NCI-H1417 treated with DMSO at 0.1 percent for 48 hours (cell line): ENCODE data around the gene BACE2.
"Not testable (repeated sequence)": the region's sequence is repeated elsewhere in the genome, so short reads cannot be mapped to it uniquely, and the experiment has no call there.

ENCODE experiments used
- DNase-seq: peaks from one replicate; lab custom pipeline; 2025; lab: John Stamatoyannopoulos, UW

Gene BACE2

DNA sequence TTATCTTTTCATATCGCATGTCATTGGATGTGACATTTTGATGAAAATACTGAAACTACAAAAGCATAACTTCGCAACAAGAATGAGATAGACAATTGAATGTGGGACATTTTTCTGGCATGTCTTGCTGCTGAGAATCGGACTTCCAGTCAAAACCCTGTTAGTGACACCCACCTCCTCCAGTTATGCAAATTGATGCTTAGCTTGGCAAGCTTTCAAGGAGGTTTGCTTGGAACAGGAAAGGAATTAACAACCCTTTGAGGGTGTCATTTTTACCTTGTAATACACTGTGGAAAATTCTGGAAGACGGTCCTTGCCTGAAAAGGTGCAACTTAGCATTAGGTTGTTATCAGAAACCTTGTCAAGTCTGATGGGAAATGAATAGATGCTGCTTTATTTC is 109.9 kb downstream of the BACE2 start:
- DNase-seq: no peak

DNA sequence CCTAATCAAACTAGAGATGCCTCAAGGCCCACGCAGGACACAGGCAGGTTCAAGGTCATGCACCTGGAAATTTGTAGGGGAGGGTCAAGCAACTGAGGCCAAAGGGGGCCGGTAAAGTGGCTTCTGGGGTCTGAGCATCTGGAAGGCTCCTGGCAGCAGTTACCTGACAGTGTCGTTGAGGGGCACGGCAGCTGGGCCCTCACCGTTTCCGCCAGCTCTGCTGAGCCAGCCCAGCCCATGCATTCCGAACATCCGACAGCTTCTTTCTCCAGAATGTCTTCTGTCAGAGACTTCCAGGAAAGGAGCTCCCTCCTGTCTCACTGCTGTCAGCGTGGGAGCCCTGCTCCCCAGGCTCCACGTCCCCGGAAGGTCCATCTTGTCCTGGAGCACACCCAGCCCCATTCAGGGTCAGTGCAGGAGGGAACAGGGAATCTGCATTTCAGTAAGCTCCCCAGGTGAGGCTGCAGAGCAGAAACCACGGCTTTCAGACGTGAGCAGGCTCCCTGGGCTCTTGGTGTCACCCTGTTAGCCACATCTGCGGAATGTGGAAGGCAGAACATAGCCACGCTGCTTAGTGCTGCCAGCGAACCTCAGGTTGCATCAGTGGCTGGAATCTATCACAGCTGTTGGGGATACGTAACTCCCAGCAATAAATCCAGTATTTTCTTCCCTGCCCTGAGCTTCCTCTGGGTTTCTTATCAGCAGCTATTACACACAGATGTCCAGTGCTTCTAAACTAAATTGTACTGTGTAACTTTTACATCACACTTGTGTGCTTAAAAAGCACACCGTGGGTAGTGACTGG is 112.4 kb downstream of the BACE2 start:
- DNase-seq: no peak

DNA sequence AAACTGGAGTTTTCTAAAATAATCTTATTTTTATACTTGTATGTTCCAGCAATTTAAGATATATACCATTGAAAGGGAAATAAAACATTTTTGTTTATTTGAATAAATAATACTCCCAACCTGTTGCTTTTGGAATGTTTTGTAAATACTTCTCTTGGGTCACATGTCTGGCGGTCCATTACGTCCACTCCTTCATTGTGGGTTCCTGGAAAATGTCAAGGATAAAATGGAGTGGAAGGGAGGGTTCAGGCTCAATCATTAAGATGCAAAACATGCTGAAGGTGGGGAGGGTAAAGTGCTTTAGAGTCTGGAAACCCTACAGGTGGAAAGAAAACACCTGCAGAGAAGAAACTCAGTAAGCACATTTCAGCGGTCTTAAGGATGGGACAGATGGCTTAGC is 114.5 kb downstream of the BACE2 start:
- no peak for DNase-seq

DNA sequence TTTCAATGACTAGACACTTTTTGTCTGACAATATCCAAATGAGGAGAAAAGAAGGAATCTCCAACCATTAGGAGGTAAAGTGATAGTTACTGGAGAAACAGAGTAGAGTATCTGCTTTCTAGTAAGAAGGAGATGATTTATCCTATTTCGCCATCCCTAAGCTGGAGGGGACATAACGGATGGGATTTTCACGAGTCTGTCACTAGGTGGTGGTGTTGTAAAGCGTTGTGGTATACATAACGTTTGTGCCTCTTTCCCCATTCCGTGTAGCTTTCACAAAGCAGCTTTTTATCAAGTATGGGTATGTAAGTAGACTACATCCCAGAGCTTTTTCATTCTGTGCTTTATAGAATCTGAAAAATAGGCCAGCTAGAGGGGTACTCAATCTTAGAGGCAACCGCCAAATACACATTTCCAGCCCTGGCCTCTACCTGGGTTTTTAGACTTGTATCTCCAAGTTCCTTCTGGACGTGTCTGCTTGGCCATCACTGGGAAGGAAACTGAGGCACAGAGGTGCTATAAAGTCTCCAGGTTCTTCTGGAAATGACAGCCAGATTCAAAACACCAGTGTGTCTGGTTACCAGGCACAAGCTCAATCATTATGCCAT is 115.4 kb downstream of the BACE2 start:
- peak; percentile 74 for DNase-seq

DNA sequence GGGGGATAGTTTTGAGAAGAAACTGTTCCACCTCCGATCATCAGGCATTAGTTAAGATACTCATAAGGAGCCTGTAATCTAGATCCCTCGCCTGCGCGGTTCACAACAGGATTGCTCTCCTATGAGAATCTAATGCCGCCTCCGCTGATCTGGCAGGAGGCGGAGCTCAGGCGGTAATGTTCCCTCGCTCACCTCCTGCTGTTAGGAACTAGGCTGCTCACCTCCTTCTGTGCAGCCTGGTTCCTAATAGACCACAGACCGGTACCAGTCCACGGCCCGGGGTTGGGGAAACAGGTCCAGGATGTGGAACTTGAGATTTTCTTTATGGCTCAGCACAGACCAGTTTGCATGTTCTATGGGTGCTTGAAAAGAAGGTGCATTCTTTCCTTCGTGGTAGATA is 121.5 kb downstream of the BACE2 start:
- DNase-seq: no peak

DNA sequence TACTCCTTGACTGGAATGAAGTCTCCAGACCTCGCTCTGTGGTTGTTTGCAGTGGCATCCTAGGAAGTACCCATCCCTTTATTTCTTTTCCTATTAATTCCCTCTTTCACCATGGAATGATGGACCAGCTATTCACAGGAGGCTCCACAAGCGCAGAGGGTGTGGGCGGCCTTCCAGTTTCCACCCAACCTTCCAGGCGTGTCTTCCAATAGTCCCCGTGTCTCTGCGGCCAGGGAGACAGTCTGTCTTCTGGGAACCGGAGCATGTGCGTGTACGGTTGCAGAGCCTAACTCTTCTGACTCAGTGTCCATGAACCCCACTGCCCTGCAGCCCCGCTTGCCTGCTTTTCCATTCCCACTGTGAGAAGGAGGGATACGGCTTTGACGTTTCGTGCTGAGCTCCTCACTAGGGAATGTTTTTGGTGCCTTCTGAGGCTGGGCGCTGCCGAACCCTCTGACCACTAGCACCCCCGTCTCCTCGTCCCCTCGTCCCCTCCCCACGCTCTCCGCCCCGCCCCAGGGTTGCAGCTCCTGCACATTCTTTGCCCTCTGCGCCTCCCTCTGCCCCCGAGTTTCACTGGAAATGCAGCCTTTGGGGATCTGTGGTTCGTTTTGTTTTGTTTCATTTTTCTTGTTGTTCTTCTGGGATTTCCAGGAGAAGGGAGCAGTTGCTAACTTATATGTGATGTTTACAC is 122.3 kb downstream of the BACE2 start:
- no peak for DNase-seq

DNA sequence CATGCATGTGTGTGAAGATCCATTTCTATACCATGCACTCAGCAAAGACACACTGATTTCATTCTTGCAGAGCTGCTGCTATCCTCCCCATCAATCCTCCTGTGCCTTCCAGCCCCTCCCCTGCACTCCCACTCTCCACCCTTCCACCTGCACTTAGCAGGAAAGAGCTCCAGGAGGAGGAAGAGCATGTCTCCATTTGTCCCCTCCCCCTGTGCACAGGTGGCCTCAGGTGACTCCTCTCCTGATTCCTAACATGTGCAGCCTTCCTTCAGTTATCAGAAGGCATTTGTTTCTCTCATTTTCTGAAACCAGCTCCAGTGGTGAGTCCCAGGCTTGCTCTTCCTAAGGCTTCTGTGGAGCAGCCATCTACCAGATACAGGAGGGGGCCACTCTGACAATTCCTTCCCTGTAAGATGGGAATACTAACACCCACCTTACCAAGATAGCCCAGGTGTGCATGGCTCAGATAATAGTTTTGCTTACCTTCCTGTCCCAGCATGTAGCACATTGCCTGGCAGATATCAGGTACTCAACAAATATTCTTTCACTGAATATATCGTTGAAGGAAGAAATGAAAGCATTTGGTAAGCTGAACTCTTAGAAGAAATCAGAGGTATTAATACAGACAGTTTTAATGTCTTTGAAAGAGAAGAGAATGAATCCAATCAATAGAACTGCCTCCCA is 126.7 kb downstream of the BACE2 start:
- no peak for DNase-seq

DNA sequence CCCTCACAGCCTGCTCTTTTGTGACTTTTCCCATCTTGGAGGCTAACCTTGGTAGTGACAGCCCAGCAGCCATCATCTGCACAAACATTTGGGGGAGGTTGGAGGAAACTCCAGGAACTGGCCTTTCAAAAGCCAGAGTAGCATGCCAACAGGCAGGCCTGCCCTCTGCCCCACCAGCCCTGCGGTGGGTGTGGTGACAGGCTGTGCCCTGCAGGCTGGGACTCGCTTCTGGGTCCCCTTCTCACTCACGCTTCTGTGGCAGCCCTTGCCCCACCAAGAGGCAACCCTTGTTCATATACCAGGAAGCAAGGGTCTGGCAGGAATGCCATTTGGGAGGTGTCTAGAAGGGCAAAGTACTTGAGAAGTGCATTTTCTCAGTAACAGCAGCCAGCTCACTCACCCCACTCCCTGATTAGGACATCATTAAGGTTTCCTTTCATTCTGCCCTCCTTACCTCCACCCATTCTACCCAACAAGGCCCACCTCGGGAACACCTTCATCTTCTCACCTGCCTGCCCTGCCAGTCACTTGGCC is 127.8 kb downstream of the BACE2 start:
- no peak for DNase-seq

DNA sequence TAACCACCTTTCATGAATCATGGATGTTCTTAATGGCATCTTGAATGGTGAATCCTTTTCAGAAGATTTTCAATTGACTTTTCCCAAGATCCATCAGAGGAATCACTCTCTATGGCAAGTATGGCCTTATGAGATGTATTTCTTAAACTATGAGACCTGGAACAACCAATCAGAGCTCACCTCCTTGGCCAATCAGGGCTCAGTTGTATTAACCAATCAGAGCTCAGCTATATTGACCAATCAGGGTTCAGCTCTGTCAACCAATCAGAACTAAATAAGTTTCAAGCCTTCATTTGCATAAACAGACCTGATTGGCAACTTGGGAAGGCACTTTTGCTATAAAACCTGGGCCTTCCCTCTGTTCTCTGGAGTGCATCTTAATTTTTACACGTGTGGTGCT is 135.0 kb downstream of the BACE2 start:
- no peak for DNase-seq

DNA sequence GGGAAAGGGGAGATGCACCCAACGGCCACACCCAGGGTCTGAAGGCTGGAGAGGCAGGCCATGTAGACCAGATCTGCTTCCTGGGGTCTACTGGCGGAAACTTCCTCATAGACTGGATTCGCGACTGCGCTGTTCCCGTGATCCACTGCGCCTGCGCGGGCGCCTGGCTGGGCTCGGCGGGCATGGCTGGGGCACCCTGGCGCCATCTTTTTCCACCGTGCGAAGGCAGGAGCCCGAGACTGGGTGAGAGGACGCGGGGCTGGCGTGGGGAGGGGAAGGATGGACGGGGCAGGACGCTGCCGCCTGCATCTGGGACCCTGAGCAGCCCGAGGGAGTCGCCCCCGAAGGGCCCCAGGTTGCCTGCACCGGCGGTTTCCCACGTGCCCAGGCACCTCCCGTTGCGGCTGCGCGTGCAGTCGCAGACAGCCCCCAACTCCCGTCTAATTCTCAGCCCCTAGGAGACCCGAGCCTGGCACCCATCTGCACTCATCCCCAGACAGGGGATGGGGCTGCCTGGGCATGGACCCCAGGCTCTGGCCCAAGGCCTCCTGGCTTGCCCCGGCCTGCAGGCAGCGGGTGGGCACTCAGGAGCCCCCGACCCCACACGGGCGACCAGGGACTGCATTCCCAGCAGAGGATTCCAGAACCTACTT is 136.2 kb downstream of the BACE2 start:
- DNase-seq: no peak

DNA sequence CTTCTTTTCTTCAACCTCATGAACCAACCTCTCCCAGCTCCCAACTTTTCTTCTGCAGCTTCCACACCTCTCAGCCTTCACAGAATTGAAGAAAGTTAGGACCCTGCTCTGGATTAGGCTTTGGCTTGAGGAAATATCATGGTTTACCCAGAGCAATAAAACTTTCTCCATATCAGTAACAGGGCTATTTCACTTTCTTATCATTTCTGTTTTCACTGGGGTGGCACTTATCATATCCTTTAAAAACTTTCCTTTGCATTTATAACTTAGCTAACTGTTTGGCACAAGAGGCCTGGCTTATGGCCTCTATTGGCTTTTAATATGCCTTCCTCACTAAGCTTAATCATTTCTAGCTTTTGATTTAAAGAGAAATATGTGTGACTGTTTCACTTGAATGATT is 139.3 kb downstream of the BACE2 start:
- no peak for DNase-seq

DNA sequence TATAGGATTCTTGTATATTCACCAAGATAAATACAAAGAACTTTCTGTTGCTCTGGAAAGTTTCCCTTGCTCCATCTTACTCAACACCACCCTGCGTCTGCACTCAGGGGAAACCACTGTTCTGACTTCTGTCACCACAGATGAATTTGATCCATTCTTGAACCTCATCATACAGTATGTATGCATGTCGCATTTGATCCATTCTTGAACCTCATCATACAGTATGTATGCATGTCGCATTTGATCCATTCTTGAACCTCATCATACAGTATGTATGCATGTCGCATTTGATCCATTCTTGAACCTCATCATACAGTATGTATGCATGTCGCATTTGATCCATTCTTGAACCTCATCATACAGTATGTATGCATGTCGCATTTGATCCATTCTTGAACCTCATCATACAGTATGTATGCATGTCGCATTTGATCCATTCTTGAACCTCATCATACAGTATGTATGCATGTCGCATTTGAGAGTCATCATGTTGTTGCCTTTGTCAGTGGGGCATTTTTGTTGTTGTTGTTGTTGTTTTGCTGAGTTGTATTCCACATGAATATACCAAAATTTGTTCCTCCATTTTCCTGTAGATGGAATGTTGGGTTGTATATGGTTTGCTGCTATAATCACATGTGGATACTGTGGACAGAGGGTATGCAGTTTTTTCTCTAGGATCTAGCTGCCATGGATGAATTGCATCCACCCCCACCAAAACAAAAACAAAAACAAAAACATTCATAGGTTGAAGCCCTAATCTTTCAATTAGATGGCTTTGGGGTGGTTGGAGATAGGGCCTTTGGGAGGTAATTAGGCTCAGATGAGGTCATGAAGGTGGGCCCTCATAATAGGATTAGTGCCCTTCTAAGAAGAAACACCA is 145.6 kb downstream of the BACE2 start:
- DNase-seq: not testable (repeated sequence)

DNA sequence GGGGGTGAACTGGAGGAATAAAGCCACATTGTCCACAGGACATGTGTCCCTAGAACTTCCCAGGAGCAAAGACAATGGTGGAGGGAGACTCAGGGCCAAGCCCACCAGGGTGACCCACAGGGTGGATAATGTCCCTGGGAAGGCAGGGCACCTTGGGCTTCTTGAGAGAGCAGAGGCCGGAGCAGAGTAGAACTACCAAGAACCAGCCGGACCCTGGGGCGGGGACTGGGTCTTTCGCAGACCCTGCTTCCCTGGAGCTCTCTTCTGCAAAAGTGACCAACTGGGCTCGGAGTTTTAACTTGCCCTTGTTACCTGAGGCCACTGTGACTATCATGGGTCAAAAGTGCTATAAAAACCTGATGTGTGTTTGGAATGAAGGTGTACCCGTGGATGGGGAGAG is 147.8 kb downstream of the BACE2 start:
- DNase-seq: no peak

DNA sequence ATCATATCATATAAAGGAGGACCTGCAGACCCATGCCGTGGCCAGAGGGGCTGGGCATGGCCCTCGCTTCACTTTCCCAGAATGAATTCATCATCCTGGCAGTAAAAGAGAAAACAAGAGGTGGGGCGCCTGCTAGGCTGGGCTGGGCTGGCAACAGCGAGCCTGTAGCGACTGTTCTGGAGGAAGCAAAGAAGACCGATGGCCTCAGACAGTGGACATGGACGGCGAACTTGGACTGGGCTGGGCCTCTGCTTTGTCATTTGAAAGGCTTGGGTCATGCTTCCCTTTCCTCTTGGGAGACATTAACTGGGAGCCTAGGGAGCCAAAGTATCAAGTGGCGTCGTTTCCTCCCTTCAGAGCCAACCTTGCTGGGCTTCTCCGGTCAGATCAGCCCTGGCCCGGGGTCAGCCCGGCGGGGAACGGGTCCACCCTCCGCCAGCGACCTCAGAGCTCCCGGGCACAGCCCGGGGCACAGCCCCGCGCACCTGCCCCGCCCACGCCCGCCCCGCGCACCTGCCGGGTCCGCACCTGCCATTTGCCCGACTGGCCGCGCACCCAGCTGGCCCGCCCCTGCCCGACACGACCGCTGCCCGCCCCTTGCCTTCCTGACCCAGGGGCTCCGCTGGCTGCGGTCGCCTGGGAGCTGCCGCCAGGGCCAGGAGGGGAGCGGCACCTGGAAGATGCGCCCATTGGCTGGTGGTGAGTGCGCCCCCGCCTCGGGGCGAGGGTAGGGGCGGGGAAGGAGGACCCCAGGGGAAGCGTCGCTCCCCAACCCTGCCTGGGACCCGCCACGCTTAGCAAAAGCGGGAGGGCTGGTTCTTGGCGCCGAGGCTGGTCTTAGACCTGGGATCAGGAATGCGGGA is 148.5 kb downstream of the BACE2 start, which contains the start of gene FAM3B:
Gene FAM3B, plus strand, starts transcription at position 602 of the 863 bp plus-strand sequence. Its CDS starts 79 bp downstream, at position 681.
- peak; percentile 25 for DNase-seq

DNA sequence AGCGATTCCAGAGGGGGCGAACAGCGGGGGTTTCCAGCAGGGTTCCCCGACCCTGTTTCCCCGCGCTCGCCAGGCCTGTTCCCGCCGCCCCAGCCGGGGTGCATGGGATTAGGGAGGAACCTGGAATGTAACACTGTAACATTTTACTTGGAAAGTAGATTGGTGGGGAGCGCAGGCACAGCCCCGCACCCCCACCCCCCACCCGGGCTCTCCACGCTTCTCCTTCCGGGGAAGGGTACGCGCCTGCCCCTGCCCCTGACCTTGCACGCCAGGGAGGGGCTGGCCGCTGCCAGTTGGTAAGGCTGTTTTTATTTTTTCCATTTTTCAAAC is 149.1 kb downstream of the BACE2 start:
- no peak for DNase-seq

DNA sequence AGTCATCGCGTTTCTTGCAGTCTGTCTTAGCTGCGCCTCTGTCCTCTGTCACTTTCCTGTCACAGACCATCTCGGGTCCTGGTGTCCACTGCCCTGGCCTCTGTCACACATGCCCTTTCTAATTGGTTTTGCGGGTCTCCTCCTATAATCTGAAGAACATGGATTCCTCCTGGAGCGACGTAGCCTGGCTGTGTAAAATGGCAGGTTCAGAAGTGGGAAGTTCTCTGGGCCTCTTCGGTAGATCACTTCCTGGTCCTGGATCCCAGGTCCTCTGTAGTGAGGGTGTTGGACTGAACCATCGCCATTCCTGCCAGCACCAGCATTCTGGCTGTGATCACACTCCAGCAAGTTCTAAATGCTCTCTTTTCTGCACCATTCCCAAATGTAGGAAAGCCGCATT is 149.5 kb downstream of the BACE2 start:
- no peak for DNase-seq

DNA sequence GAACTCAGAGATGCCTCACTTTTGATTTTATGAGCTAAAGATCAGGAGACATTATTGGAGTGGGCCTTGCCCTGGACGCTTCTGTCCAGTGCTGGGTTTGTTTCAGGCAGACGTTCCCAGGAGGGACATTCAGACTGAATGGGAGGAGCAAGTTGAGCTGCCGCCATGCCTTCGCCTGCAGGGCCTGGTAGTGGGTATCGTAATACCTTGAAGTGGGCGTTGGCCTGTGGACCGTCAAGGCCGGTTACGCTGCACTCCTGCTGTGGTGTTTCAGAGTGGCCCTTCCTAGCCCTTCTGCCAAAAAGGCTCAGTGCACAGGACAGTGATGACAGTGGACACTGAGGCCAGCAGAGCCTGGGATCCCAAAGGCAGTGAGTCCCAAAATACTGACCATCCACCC is 150.3 kb downstream of the BACE2 start:
- DNase-seq: no peak

DNA sequence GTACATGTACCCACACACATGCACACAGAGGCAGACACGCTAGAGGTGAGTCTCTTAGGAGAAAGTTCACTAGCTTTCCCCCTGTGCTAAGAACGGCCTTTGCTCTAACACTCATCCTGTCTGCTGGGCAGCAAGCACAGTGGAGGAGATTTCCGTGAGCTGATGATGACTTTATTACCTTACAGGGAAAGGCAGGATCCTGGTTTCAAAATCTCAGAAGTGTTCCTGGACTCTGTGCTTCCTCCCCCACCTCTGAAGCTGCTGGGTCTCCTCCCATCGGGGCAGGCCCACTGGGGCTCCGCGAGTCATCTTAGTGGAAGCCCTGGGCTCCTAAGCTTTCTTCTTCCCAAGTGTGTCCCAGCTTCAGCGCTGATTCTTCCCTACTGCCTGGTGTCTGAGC is 151.3 kb downstream of the BACE2 start:
- no peak for DNase-seq

DNA sequence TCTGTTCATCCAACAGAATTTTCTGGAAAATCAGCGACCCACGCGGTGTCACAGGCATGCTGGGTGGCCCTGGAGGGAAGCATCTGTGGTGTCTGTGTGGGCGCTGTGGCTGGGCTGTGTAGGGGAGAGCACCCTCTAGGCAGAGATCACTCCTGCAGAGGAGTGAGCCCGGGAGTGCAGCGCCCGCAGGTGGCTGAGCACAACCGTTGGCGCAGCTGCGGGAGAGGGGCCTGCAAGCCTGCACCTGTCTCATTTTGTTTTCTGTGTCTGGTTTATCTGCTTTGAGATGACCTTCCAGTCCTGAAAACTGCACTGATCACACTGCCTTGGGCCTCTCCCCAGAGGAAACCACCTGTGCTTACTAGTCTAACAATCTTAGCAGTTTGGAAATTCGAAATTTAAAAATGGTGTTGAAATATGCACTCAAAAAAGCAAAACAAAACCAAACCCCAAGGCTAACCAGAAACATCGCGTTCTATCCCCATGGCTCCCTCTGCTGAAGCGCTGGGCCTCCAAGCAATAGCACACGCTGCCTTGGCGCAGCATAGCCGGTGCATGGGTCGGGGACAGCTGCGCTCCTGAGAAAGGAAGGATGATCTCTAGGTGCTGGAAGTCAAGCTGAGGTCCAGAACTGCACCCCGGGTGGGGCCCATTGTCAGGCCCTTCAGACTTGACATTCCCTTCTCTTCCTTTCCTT is 153.4 kb downstream of the BACE2 start:
- DNase-seq: no peak
